HG03457 (cell line): ENCODE data around the gene CHCHD1.
"Not testable (repeated sequence)": the region's sequence is repeated elsewhere in the genome, so short reads cannot be mapped to it uniquely, and the experiment has no call there.

Experiments
- ATAC-seq: cut with Tn5 transposase; IDR thresholded peaks from one replicate; pipeline ENCODE4 v1.9.1; 2021; ENCODE audit warnings: moderate number of reproducible peaks; ENCODE audit not compliant: unreplicated experiment

Gene CHCHD1

DNA sequence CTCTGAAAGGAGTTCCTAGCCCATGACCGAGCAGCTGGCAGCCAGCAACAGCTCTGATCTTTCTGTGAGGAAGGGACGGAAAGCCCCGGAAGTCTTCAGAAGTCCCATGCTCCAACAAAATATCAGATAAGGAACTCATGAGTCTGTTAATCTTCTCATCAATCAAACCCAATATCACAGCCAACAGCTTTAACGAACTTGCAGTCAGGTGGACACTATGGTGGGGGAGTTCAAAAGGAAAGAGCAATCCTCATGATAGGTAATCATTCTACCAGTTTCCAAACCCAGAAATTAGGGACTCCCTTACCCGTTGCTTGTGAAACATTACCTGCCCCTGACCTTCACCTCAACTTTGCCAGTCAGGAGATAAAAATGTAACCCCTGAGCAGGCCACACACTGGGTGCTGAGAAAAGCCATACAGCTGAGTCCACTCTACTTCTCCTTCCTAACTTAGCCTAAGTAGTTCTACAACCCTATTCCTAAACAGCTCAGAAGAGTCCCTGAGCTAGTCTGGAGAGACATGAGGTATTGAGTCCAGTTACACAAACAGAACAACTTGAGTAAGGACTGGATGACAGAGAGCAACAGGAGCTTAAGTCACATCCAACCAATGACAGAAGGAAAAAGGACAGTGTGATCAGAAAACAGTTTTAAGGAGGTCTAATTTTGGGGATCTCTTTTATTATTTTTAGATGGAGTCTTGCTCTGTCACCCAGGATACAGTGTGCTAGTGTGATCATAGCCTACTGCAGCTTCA is 27.4 kb downstream of the CHCHD1 start:
- ATAC-seq, result no peak

DNA sequence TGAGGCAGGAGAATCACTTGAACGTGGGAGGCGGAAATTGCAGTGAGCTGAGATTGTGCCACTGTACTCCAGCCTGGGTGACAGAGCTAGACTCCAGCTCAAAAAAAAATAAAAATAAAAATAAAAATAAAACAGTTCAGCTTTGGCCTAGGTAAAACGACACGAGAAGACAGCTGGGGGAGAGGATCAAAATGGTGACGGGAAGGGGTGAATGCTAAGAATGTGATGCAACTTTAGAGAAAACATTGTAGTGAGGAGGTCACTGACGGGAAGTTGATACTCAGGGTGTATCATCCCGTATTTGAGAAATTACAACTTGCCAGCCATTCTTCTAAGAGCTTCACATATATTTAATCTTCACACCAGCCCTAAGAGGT is 28.5 kb downstream of the CHCHD1 start:
- ATAC-seq, result no peak

DNA sequence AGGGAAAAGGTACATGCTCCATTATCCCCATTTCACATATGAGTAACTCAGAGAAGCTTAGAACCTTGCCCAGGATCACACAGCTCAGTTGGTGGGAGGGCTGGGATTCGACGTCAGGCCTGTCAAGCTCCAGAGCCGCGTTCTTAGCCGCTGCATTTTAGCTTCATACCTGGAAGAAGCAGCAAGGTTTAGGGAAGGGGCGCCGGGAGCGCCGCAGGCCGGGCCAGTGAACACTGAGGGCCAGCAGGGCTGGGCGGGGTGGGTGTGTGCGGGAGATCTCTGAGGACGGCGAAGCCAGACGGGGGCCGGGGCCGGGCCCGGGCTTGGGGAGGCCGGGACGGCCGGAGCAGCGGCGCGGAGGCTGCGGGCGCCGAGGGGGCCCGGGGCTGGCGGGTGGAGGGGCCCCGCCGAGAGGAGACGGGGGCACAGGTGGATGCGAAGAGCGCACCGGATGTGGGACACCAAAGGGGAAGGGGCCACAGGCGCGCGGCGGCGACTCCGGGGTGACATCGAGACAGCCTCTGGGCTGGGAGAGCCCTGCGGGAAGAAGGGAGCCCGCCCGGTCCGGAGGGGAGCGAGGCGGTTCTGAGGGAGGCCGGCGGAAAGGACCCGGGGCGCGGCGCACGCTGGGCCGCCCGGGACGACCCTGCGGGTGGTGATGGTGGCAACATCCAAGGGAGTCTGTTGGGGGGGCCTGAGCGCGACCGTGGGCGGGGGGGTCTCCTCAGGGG is 29.1 kb downstream of the CHCHD1 start:
- peak; percentile 19 for ATAC-seq

DNA sequence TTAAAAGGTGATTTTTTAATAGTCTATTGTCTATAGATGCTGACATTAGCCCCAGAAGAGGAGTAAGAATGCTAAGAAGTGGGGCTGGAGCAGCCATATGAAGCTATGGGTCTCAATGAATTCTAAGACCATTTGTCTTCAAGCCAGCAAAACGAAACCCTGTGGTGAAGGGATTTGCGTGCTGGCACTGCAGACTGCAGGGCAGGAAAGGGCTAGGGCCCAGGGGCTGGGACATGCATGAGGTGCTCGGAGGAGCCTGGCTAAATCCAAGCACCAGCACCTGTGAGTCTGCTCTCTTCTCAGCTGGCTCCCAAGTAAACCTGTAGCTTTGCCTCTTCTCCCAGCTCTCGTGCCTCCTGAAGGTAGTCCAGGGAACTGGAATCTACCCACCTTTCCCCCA is 30.8 kb downstream of the CHCHD1 start:
- no peak for ATAC-seq

DNA sequence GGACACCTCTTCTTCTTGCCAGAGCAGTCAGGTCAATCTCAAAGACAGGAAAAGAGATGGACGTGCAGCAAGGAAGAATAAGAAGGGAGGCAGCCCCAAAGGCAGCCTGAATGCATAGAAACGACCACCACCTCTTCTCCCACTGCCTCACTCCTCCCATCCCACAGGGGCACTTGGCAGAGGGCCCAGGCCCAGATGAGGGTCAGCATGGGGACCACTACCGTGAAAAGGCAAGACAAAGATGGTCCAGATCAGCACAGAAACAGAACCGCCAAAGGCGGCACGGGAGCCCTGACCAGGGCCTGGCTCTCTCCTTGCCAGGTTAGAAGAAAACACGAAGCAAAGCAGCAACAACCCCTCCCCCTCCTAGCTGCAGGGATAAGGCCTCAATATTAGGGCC is 31.5 kb downstream of the CHCHD1 start:
- no peak for ATAC-seq

DNA sequence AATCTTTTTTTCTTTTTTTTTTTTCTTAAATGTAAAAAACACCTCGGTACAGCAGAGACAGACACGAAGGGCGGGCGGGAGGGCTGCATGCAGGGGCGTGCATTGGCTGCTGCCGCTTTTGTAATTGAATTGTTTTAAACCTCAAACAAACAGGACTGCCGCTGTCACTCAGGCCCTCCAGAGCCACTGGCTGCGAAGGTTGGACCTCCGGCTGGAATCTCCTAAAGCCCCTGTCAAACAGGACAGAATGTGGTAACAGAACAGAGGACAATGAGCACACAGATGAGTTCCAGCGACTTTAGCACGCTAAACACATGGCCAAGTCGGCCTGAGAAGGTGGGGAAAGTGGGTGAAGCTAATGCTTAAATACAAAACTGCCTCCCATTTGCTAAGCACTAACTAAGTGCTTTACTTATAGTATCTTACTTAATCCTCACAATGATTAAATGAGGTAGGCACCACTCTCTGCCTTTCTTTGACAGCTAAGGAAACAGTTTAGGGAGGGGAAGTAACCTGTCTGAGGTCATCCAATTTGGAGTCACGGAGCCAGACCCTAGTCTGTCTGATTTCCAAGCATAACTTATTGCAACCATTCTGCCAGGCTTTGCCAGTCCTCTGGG is 32.5 kb downstream of the CHCHD1 start:
- no peak for ATAC-seq

DNA sequence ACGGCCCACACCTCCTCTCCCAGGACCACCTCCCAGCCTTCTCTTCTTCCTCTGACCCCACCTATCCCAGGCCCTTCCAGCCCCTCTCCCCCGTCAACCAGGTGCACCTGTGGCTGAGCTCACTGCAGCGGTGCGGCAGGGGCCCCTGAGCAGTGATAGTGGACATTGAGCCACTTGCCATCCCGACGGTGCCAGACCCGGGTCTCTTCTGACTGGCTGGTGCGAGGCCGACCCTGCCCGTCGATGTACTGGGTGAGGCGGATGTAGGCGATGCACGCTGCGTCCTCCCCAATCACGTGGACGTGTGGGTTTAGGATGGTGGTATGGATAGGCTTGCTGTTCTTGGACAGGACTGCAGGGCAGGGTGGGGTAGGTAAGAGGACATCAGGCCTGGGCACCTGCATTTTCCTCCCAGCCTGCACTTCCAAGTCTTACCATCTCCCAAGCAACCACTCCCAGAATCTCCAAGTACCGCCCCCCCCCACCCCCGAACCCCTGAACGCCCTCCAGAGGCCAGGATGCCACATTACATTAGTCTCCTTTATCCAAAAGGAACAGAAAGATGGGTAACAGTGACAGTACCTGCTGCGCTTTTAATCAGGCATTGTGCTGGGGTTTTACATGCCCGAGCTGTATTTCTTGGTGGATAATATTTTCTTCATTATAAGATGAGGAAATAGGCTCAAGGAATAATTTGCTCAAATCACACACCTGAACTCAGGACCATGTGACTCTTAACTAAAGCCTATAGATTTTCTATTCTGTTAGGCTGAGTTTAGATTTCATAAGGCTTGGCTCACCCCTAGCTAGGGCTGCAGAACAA is 33.3 kb downstream of the CHCHD1 start:
- ATAC-seq, result no peak

DNA sequence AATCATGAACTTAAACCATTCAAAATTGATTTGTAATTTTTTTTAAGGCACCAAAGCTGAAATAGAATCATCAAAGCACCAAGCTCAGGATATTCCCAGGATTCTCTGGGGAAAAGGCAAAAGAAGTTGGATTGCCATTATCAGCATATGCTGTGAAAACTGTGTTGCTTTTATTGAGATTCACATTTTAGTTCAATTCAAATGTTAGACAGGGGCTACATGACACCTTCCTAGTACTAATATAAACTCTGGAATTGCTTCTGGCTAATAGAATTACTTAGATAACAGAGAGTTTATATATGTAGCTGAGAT is 33.8 kb downstream of the CHCHD1 start:
- no peak for ATAC-seq

DNA sequence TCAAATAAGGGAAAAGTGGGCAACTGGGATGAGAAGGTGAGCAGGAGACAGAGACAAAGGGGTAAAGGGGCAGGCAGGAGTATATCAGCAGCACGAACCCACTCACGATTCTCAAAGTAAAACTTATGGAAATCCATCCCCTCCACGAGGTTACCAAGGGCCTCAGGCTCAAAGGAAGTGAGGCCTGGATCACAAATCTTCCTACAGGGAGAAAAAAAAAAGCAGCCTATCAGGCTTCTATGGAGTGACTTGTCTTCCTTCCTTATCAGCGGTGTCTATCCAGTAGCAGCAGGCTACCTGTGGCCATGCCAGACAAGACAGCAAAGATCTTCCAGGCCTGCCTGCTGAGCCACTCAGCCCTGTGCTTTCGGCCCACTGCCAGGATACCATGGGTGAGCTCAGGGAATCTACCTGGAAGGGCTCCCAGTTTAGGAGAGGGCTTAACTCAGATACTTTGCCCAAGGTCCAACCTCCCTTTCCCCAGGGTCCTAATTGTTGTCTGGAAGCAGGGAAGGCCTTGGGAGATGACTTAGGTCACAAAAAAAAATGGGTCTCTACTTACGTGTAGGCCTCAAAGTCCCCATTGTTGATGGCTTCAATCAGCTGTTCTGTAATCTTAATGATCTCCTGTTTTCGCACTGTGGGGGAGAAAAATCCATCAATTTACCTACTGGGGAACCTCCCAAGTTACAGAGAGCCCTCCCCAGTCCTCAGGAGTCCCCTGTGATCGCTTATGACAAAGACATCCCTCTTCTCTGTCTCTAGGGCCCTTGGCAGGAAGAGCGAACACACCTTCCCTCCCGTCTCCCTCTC is 35.3 kb downstream of the CHCHD1 start:
- no peak for ATAC-seq

DNA sequence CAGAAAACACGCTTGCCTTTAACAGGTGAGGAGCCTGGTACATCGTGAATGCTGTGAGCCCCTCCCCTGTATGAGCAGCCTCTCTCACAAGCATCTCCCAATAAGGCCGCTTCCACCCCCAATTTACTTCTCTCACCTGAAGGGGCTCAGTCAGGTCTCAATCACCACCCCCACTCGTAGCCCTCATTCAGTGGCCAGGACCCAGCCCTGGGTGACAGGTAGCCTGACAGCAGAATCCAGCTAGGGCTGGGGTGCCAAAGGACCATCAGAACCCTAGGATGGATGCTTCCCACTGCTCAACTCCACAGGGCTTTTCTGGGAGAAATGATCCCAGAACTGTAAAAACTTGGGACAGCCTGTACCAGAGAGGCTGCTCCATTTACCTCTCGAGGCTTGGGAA is 36.0 kb downstream of the CHCHD1 start:
- no peak for ATAC-seq

DNA sequence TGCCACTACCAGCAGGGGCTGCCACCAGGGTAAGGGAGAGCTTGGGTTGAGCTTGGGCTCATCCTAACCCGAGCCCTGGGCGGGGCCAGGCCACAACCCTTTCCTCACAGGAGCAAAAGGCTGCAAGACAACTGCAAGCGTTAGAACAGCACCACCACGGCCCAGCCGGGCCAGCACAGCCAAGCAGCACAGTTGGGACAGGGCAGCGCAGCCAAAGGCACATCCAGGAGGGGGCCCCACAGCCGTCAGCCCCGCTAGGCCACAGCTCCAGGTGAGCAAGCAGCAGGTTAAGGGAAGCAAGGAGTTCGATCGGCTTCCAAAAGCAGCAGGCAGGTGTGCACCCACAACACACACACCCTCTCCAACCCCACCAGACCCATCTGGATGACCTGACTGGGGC is 36.6 kb downstream of the CHCHD1 start:
- no peak for ATAC-seq

DNA sequence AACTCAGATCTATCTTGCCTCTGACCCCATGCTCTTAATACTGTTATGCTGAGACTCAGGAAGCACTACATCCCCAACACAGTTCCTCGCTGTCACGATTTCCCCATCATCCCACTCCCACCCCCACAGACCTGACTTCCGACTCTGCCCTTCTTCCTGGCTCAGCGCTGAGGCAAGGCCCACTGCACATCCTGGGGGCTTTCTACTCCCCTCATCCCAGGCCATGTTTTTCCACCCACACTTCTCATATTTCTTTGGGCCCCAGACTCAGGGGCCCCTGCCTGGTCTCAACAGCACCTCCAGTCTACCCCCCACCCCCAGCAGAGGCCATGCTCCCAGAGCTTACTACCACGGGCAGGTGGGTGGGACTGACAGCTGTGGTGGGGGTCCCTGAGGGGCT is 37.2 kb downstream of the CHCHD1 start:
- no peak for ATAC-seq

DNA sequence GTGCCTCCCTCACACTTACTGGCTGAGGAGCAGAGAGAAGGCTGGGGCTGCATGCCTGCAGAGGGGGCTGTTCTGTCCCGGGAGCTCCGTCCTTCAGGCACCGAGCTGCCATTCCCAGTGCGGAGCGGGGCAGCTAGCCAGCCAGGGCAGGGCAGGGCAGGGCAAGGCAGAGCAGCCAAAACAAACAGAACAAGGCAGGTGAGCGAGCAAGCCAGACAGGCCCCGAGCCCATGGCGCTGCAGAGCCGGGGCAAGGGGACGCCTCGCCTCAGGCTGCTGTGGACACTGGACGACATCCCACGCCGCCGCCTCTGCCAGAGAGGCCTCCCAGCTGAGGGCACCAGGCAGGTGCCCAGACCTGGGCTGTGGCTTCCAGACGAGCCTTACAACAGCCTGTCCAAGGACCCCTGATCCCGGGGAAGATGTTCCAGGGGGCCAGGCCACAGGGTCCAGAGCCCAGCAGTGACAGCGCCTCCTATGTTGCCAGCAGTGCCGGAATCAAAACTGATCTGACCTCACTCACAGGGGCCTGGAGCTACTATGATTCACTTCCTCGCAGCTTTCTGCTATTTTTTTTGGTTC is 37.8 kb downstream of the CHCHD1 start:
- no peak for ATAC-seq

DNA sequence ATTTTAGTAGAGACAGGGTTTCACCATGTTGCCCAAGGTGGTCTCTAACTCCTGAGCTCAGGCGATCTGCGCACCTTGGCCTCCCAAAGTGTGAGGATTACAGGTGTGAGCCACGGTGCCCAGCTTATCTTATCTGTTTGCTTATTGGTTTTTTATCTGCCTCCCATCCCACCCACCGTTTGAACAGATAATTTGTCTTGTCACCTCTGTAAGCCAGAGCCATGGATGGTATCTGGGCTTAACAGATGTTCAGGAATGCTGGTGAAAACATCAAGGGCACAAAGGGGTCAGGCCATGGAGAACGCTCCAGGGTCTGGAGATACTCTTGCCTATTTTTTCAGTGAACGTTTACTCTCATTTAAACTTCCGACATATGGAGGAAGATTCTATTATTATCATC is 41.5 kb downstream of the CHCHD1 start:
- ATAC-seq, result no peak

DNA sequence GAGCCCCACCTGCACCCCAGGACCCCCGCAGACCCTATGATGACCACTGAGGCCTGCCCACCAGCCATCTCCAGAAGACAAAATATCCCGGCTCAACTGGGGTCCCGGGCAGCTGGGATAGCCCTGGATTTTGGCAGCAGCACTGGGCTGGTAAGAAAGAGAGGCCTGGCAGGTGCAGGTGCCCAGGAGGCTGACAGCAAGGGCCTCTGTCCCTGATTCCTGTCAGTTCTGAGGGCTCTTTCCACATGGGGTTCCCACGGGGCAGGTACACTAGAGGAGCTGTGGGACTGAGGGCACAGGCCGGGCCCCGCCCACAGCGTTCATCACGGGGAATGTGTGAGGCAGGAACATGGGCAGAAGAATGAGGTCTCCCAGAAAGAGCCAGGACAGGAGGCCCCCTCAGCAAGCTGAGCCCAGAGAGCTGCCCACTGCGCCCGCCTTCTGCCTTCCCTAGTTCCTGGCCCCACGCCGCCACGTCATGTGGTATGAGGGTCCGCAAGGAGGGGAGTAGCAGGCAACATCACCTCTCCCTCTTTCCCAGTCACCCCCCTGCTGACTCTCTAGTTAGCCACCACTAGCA is 42.4 kb downstream of the CHCHD1 start:
- no peak for ATAC-seq

DNA sequence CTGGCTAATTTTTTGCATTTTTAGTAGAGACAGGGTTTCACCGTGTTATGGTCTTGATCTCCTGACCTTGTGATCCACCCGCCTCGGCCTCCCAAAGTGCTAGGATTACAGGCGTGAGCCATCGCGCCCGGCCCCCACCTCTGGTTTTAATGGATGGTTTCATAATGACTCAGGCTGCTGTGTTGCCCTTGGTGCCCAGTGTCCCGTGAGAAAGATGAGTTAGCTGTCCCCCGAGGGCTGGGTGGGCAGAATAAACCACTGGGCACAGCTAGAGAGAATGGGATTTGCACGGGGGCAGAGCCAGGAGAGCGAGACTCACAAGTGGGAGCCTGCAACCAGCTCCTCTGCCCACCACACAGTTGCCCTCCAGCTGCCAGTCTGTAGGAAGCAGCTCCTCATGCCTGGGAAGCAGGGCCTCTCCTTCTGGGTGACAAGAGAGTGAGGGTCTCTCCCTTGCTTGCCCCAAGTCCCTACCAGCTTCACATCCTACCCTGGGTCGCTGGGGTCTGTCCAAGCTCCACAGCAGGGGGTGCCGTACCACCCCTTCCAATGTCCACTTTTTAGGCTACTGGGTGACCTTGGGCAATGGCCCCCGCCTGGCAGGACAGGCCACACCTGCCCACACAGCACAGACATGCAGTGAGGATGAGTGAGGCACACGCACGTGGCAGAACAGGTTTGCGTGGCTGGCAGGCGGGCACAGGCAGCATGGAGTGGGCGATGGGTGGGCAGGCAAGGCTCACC is 45.7 kb downstream of the CHCHD1 start:
- ATAC-seq, result no peak

DNA sequence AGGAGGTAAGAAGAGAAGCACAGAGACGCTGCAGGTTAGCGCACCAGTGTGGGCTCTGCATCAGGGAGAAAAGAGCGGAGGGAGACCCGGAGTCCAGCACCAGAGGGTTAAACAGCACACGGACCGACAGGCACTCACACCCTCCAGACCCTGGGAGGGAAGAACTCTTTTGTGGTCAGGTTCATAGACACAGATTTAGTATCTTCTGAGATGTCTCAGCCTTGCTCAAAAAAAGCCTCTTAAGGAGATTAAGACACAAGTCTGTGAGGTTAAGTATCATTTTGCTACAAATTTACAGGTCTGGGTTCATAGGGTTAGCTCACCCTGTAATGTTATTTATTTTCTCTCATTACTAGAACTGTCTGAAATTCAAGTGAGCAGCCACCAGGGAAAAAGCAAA is 46.3 kb downstream of the CHCHD1 start:
- no peak for ATAC-seq

DNA sequence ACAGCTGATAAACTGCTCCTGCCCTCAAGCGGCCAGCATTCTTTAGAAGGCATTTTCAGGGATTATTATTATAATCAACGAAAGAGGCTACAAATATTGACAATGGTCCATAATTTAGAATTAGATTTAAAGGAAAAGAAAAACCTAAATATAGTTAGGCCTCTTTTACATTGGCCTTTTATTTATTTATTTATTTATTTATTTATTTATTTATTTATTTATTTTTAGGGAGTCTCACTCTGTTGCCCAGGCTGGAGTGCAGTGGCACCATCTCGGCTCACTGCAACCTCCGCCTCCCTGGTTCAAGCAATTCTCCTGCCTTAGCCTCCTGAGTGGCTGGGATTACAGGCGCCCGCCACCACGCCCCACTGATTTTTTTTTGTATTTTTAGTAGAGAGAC is 47.2 kb downstream of the CHCHD1 start:
- not testable (repeated sequence) for ATAC-seq
